PC-9 (cell line): ENCODE results near the gene ZNF300. TPM values are rescaled to one million over a fixed set of nuclear protein-coding genes. Genes with fewer than 3 reads are reported as not detected.
A peak's percentile ranks its signal among the peaks of the same experiment; 100 is the strongest.
"Not testable (repeated sequence)": the region's sequence is repeated elsewhere in the genome, so short reads cannot be mapped to it uniquely, and the experiment has no call there.

Experiments used
- BruUV-seq: library from RNA; stranded (reverse); fragments of 400-500 nt; replicated peaks from 2 replicates; lab custom pipeline; 2021; lab: Mats Ljungman, UMichigan
- CTCF ChIA-PET: fragments of 300-600 bp; sonication (Branson Sonifier 250); formaldehyde crosslinking; loops from one replicate; lab custom pipeline; 2022; ENCODE audit warnings: antibody characterized with exemption; lab: Charles Lee
- POLR2A ChIA-PET: fragments of 300-600 bp; sonication (Branson Sonifier 250); formaldehyde crosslinking; loops from one replicate; lab custom pipeline; 2022; ENCODE audit warnings: antibody characterized with exemption; ENCODE audit not compliant: unreplicated experiment; lab: Charles Lee
- DNase-seq, 2 experiments: peaks; one replicate each; pipeline versions ENCODE4 v3.0.0 to v3.0.0-alpha.2; 2015 to 2022; ENCODE audit warnings: mixed read lengths in 1 of 2
- H2AFZ ChIP-seq: fragments of 200-600 bp; sonication (generic); 2 replicates; pipeline ENCODE4 v1.8.1; 2017; ENCODE audit warnings: antibody characterized with exemption
- H3F3A ChIP-seq: fragments of 200-600 bp; sonication (generic); 2 replicates; pipeline ENCODE4 v1.8.1; 2017; ENCODE audit warnings: antibody characterized with exemption, mild to moderate bottlenecking, low read depth; ENCODE audit not compliant: insufficient read depth
- H3K27ac ChIP-seq: fragments of 200-600 bp; sonication (generic); 2 replicates; pipeline ENCODE4 v1.6.1; 2016; ENCODE audit warnings: mixed run types
- H3K27me3 ChIP-seq: fragments of 200-600 bp; sonication (generic); 2 replicates; pipeline ENCODE4 v1.6.1; 2016; ENCODE audit warnings: low read depth, mixed run types; ENCODE audit not compliant: insufficient read depth
- H3K36me3 ChIP-seq: fragments of 200-600 bp; sonication (generic); 2 replicates; pipeline ENCODE4 v1.6.1; 2016; ENCODE audit warnings: low read depth, mixed run types
- H3K4me1 ChIP-seq: fragments of 200-600 bp; sonication (generic); replicated peaks from 2 replicates; pipeline ENCODE4 v1.6.1; 2016; ENCODE audit warnings: mixed run types; ENCODE audit not compliant: insufficient read depth
- H3K4me2 ChIP-seq: fragments of 200-600 bp; sonication (generic); 2 replicates; pipeline ENCODE4 v1.6.1; 2017; ENCODE audit warnings: mixed run types
- H3K4me3 ChIP-seq: fragments of 200-600 bp; sonication (generic); 2 replicates; pipeline ENCODE4 v1.6.1; 2016; ENCODE audit warnings: mixed run types
- H3K79me2 ChIP-seq: fragments of 200-600 bp; sonication (generic); 2 replicates; pipeline ENCODE4 v1.6.1; 2017; ENCODE audit warnings: low read depth, mixed run types
- H3K9me2 ChIP-seq: fragments of 200-600 bp; sonication (generic); 2 replicates; pipeline ENCODE4 v1.8.1; 2017; ENCODE audit warnings: mild to moderate bottlenecking; ENCODE audit not compliant: insufficient read depth
- H3K9me3 ChIP-seq: fragments of 200-600 bp; sonication (generic); 2 replicates; pipeline ENCODE4 v1.8.1; 2016; ENCODE audit warnings: low read depth; ENCODE audit not compliant: insufficient read depth
- H4K20me1 ChIP-seq: fragments of 200-600 bp; sonication (generic); 2 replicates; pipeline ENCODE4 v1.8.1; 2017; ENCODE audit not compliant: insufficient read depth
- EZH2 ChIP-seq: fragments of 200-600 bp; sonication (generic); IDR thresholded peaks from 2 replicates; pipeline ENCODE4 v1.8.0; 2017; ENCODE audit warnings: antibody characterized with exemption, low read depth
- intact Hi-C: fragments of 100-400 bp; cut with micrococcal nuclease; formaldehyde crosslinking; loops from one replicate; pipeline ENCODE4 v1.10.0; 2022; ENCODE audit not compliant: unreplicated experiment
- total RNA-seq: library from RNA; stranded (reverse); gene quantifications from 2 replicates; pipeline ENCODE4 v1.2.3, GENCODE V29; 2021
- TF ChIP-seq, protein P1 (sequence below): fragments of 200-600 bp; sonication (generic); conservative IDR thresholded peaks from 2 replicates; pipeline ENCODE4 v1.6.1; 2017; ENCODE audit warnings: mixed run types, antibody characterized with exemption, mild to moderate bottlenecking, moderate library complexity

Gene ZNF300
- total RNA-seq, 1 experiment from 2014 or later = 4.1 TPM

DNA sequence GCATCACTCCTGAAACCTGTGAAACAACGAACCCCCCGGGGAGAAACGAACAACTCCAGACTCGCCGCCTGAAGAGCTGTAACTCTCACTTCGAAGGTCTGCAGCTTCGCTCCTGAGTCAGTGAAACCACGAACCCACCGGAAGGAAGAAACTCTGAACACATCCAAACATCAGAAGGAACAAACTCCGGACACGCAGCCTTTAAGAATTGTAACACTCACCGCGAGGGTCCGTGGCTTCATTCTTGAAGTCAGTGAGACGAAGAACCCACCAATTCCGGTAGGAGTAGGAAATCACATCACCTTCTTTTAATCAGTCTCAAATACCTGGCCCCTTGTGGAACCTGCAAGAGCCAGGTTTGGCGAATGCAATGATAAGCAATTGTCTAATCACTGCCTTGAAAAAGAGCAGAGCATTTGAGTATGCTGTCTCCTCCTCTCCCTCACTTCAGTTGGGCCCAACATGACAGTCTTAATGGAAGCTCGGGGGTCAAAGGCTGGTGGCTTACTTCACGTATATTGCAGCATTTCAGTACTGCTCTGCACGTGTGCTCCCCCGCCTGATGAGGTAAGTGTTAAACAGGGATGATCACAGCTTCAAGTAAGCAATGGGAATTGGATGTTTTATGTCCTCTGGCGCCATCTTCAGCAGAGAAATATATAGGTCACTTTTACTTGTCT is 58.0 kb downstream of the ZNF300 start:
- Histone ChIP-seq H3F3A (no peaks in the 10 kb centered on the region), H3K27me3 (peaks cover 2% of the 10 kb centered on the region; the same call in 1 of the 2 replicates), H3K4me3 (no peak overlapping the region), H3K4me1 (no peaks in the 10 kb centered on the region), H3K4me2 (no peak overlapping the region), H3K9me3 (no peaks in the 10 kb centered on the region), H4K20me1 (no peaks in the 10 kb centered on the region), H3K9me2 (no peaks in the 10 kb centered on the region), H2AFZ (no peak overlapping the region), H3K79me2 (no peaks in the 10 kb centered on the region), H3K27ac (no peak overlapping the region), H3K36me3 (no peaks in the 10 kb centered on the region)
- intact Hi-C loops = loop anchor here (1.0 to 10.0 kb wide), 6 partner anchors 45 to 394 kb away; no protein-coding TSS in a partner anchor
- no TSS peak for BruUV-seq
- ChIA-PET POLR2A (interaction anchor here (0.6 kb wide), 1 partner anchor 83 kb away, joined by 3 read pairs; no protein-coding TSS in a partner anchor), CTCF (interaction anchor here (1.1 to 1.3 kb wide), 2 partner anchors 138 to 387 kb away, joined by 3 read pairs; no protein-coding TSS in a partner anchor)
- peak; percentile 38 to 63 for DNase-seq
- TF ChIP-seq, protein P1, sequence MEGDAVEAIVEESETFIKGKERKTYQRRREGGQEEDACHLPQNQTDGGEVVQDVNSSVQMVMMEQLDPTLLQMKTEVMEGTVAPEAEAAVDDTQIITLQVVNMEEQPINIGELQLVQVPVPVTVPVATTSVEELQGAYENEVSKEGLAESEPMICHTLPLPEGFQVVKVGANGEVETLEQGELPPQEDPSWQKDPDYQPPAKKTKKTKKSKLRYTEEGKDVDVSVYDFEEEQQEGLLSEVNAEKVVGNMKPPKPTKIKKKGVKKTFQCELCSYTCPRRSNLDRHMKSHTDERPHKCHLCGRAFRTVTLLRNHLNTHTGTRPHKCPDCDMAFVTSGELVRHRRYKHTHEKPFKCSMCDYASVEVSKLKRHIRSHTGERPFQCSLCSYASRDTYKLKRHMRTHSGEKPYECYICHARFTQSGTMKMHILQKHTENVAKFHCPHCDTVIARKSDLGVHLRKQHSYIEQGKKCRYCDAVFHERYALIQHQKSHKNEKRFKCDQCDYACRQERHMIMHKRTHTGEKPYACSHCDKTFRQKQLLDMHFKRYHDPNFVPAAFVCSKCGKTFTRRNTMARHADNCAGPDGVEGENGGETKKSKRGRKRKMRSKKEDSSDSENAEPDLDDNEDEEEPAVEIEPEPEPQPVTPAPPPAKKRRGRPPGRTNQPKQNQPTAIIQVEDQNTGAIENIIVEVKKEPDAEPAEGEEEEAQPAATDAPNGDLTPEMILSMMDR = peak; percentile 79
- TF ChIP-seq EZH2 = no peak

DNA sequence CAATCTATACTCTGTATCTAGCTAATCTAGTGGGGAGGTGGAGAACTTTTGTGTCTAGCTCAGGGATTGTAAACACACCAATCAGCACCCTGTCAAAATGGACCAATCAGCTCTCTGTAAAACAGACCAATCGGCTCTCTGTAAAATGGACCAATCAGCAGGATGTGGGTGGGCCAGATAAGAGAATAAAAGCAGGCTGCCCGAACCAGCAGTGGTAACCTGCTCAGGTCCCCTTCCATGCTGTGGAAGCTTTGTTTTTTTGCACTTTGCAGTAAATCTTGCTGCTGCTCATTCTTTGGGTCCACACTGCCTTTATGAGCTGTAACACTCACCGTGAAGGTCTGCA is 58.5 kb downstream of the ZNF300 start, which contains the start of gene IRGM:
Gene IRGM (plus strand): TSS at position 214 of the 346 bp plus-strand sequence. CDS start 1,603 bp downstream, outside the sequence.
- H3K27me3 ChIP-seq, H3K4me2 ChIP-seq, H3K79me2 ChIP-seq, H3F3A ChIP-seq, H3K9me2 ChIP-seq, H3K36me3 ChIP-seq, H3K27ac ChIP-seq, H3K9me3 ChIP-seq, H4K20me1 ChIP-seq, DNase-seq, H3K4me1 ChIP-seq, BruUV-seq, H3K4me3 ChIP-seq, H2AFZ ChIP-seq, POLR2A ChIA-PET: not testable (repeated sequence)
- CTCF ChIA-PET = interaction anchor here (1.0 to 1.3 kb wide), 3 partner anchors 137 to 387 kb away, joined by 3 to 4 read pairs (median 3); no protein-coding TSS in a partner anchor
- intact Hi-C loops = loop anchor here (2.0 to 10.0 kb wide), 3 partner anchors 131 to 394 kb away; no protein-coding TSS in a partner anchor

DNA sequence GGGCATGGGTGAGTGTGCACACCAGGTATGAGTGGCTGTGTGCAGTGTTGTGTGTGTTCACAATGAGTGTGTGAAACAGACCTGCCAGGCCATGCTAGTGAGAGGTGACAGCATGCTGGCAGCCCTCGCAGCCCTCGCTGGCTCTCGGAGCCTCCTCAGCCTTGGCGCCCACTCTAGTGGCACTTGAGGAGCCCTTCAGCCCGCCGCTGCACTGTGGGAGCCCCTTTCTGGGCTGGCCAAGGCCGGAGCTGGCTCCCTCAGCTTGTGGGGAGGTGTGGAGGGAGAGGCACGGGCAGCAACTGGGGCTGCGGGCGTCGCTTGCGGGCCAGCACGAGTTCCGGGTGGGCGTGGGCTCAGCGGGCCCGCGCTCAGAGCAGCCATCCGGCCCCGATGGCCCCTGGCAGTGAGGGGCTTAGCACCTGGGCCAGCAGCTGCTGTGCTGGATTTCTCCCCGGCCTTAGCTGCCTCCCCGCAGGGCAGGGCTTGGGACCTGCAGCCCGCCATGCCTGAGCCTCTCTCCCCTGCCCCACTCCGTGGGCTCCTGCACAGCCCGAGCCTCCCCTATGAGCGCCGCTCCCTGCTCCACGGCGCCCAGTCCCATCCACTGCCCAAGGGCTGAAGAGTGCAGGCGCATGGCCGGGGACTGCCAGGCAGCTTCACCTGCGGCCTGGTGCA is 59.5 kb downstream of the ZNF300 start:
- intact Hi-C loops = loop anchor here (5.0 to 10.0 kb wide), 2 partner anchors 131 to 393 kb away; no protein-coding TSS in a partner anchor

More for the DNA sequence above, 59.5 kb downstream of the ZNF300 start:
- peaks cover 11% of the 10 kb centered on the region; the same call in 1 of the 2 replicates for H3K27me3 ChIP-seq
- H2AFZ ChIP-seq, BruUV-seq, H3K4me2 ChIP-seq, DNase-seq, H3K27ac ChIP-seq, H4K20me1 ChIP-seq, H3K4me3 ChIP-seq, POLR2A ChIA-PET, H3K9me3 ChIP-seq, H3K36me3 ChIP-seq, H3K4me1 ChIP-seq, H3K79me2 ChIP-seq, H3F3A ChIP-seq, H3K9me2 ChIP-seq: not testable (repeated sequence)
- CTCF ChIA-PET = interaction anchor here (0.6 to 1.0 kb wide), 2 partner anchors 270 to 362 kb away, joined by 4 to 9 read pairs; no protein-coding TSS in a partner anchor

Other genes starting within 250 kb of the ZNF300 start
- 0.25 TPM in 1 of 2 replicates, not detected in the other for gene MYOZ3, start 243.7 kb downstream of the ZNF300 start, total RNA-seq
- 49.7 and 57.3 TPM in 2 replicates for gene RBM22, start 203.9 kb downstream of the ZNF300 start, total RNA-seq
- 49.1 and 54.1 TPM in 2 replicates for gene DCTN4, start 146.0 kb downstream of the ZNF300 start, total RNA-seq
- gene SMIM3, start 126.2 kb downstream of the ZNF300 start, total RNA-seq = 11.5 and 12.1 TPM in 2 replicates
- not detected in 2 replicates for gene IRGM, start 58.5 kb downstream of the ZNF300 start, total RNA-seq
- 84.6 and 93.2 TPM in 2 replicates for gene GPX3, start 115.6 kb upstream of the ZNF300 start, total RNA-seq
- 122 and 124 TPM in 2 replicates for gene TNIP1, start 176.1 kb upstream of the ZNF300 start, total RNA-seq